SK-N-DZ (cell line): ENCODE data around the gene ROCK2. TPM values are rescaled to one million over a fixed set of nuclear protein-coding genes. Genes with fewer than 3 reads are reported as not detected.

Experiments used
- DNase-seq: peaks from one replicate; pipeline ENCODE4 v3.0.0-alpha.2; 2015; ENCODE audit warnings: low spot score
- polyA plus RNA-seq, 2 experiments: library from polyadenylated mRNA; depleted of rRNA; stranded (reverse); fragments of >200 nt; gene quantifications; 2 replicates each; pipeline ENCODE4 v1.2.3, GENCODE V29; 2014

The ROCK2 gene
- 7.4 and 7.6 TPM in 2 replicates for polyA plus RNA-seq (2014; cell fraction: cytosol; rRNA removed)
- 4.8 and 6.4 TPM in 2 replicates for polyA plus RNA-seq (2014; cell fraction: nucleus; rRNA removed)

- peak; percentile 89 for DNase-seq
Observed at GRCh38 chr2:11344342-11344955, at the start of gene ROCK2. TSS of gene ROCK2 (minus strand) at chr2:11344636. CDS start at chr2:11344136, 500 bp downstream.

GRCh38 chr2:11393711-11394236 lies 49.3 kb upstream of the ROCK2 start:
- no peak for DNase-seq

GRCh38 chr2:11391942-11392266 lies 47.5 kb upstream of the ROCK2 start:
- no peak for DNase-seq

GRCh38 chr2:11390399-11390658 lies 45.9 kb upstream of the ROCK2 start:
- DNase-seq = no peak

- DNase-seq = no peak
Observed at GRCh38 chr2:11389551-11390398, 45.3 kb upstream of the ROCK2 start.

- DNase-seq = no peak
Observed at GRCh38 chr2:11389052-11389420, 44.6 kb upstream of the ROCK2 start.

- DNase-seq = no peak
Observed at GRCh38 chr2:11388262-11389051, 44.0 kb upstream of the ROCK2 start.

GRCh38 chr2:11387843-11388242 lies 43.4 kb upstream of the ROCK2 start:
- DNase-seq = no peak

GRCh38 chr2:11387100-11387390 lies 42.6 kb upstream of the ROCK2 start:
- DNase-seq = peak; percentile 30

GRCh38 chr2:11385847-11386246 lies 41.4 kb upstream of the ROCK2 start:
- no peak for DNase-seq

- DNase-seq = no peak
Observed at GRCh38 chr2:11385216-11385615, 40.8 kb upstream of the ROCK2 start.

GRCh38 chr2:11379558-11379957 lies 35.1 kb upstream of the ROCK2 start:
- no peak for DNase-seq

- DNase-seq = no peak
Observed at GRCh38 chr2:11377928-11378545, 33.6 kb upstream of the ROCK2 start.

GRCh38 chr2:11376071-11376470 lies 31.6 kb upstream of the ROCK2 start:
- DNase-seq = no peak

- no peak for DNase-seq
Observed at GRCh38 chr2:11375689-11376027, 31.2 kb upstream of the ROCK2 start.

- no peak for DNase-seq
Observed at GRCh38 chr2:11375025-11375688, 30.7 kb upstream of the ROCK2 start.

- DNase-seq = no peak
Observed at GRCh38 chr2:11373096-11373495, 28.7 kb upstream of the ROCK2 start.

GRCh38 chr2:11371092-11371937 lies 26.9 kb upstream of the ROCK2 start:
- DNase-seq = no peak

GRCh38 chr2:11370377-11371091 lies 26.1 kb upstream of the ROCK2 start:
- no peak for DNase-seq

- DNase-seq = no peak
Observed at GRCh38 chr2:11368059-11368572, 23.7 kb upstream of the ROCK2 start.
